HUES48 (cell line): ENCODE data around the gene SIGLEC15.
"Not testable (repeated sequence)": the region's sequence is repeated elsewhere in the genome, so short reads cannot be mapped to it uniquely, and the experiment has no call there.

ENCODE experiments used
- H3K27ac ChIP-seq: one replicate; pipeline ENCODE4 v1.7.0; 2013; ENCODE audit warnings: low read depth, low read length, inconsistent platforms
- H3K27me3 ChIP-seq: 2 replicates; pipeline ENCODE4 v1.6.1; 2013; ENCODE audit warnings: mild to moderate bottlenecking, low read length; ENCODE audit not compliant: control insufficient read depth, insufficient read depth
- H3K36me3 ChIP-seq: 2 replicates; pipeline ENCODE4 v1.6.1; 2013; ENCODE audit warnings: low read length; ENCODE audit not compliant: control insufficient read depth, insufficient read depth
- H3K4me1 ChIP-seq: 2 replicates; pipeline ENCODE4 v1.6.1; 2013; ENCODE audit warnings: mild to moderate bottlenecking, low read length; ENCODE audit not compliant: control insufficient read depth, insufficient read depth
- H3K4me3 ChIP-seq: 2 replicates; pipeline ENCODE4 v1.5.1; 2013; ENCODE audit warnings: mild to moderate bottlenecking, low read depth, low read length
- H3K9ac ChIP-seq: 2 replicates; pipeline ENCODE4 v1.6.1; 2013; ENCODE audit warnings: mild to moderate bottlenecking, low read depth, low read length, moderate library complexity
- H3K9me3 ChIP-seq: 2 replicates; pipeline ENCODE4 v1.6.1; 2013; ENCODE audit warnings: low read length; ENCODE audit not compliant: control insufficient read depth, insufficient read depth

SIGLEC15 gene

GRCh38 chr18:45792506-45793263 lies 32.8 kb upstream of the SIGLEC15 start:
- no peak overlapping the region for H3K9ac ChIP-seq
- H3K27ac ChIP-seq = no peak overlapping the region
- H3K4me3 ChIP-seq = no peak overlapping the region

GRCh38 chr18:45793264-45793965 lies 32.1 kb upstream of the SIGLEC15 start:
- Histone ChIP-seq H3K4me1 (no peaks in the 10 kb centered on the region), H3K36me3 (no peaks in the 10 kb centered on the region), H3K27me3 (no peaks in the 10 kb centered on the region), H3K27ac (peak overlapping the region; percentile 20), H3K9ac (no peak overlapping the region), H3K9me3 (no peaks in the 10 kb centered on the region), H3K4me3 (no peak overlapping the region)

More at GRCh38 chr18:45792506-45793263, 32.8 kb upstream of the SIGLEC15 start:
- H3K36me3 ChIP-seq = no peaks in the 10 kb centered on the region
- no peaks in the 10 kb centered on the region for H3K27me3 ChIP-seq
- no peaks in the 10 kb centered on the region for H3K9me3 ChIP-seq
- no peaks in the 10 kb centered on the region for H3K4me1 ChIP-seq

- Histone ChIP-seq H3K27ac (no peak overlapping the region), H3K9ac (no peak overlapping the region)
These were observed 24.0 kb upstream of the SIGLEC15 start for GRCh38 chr18:45801416-45802004.

GRCh38 chr18:45802814-45803492 lies 22.5 kb upstream of the SIGLEC15 start:
- H3K36me3 ChIP-seq = no peaks in the 10 kb centered on the region
- H3K9ac ChIP-seq = no peak overlapping the region
- peaks cover 20% of the 10 kb centered on the region for H3K9me3 ChIP-seq
- H3K4me1 ChIP-seq = 0 out of 2 replicates have a peak, but pooled peaks cover 5% of the 10 kb centered on the region
- H3K27me3 ChIP-seq = no peaks in the 10 kb centered on the region
- H3K4me3 ChIP-seq = no peak overlapping the region
- H3K27ac ChIP-seq = no peak overlapping the region

More at GRCh38 chr18:45801416-45802004, 24.0 kb upstream of the SIGLEC15 start:
- Histone ChIP-seq H3K27me3 (no peaks in the 10 kb centered on the region), H3K4me3 (no peak overlapping the region), H3K9me3 (peaks cover 20% of the 10 kb centered on the region), H3K36me3 (no peaks in the 10 kb centered on the region), H3K4me1 (no peaks in the 10 kb centered on the region)

GRCh38 chr18:45805551-45805950 lies 19.9 kb upstream of the SIGLEC15 start:
- Histone ChIP-seq H3K9ac (no peak overlapping the region), H3K4me1 (0 out of 2 replicates have a peak, but pooled peaks cover 5% of the 10 kb centered on the region), H3K27ac (no peak overlapping the region)

GRCh38 chr18:45806226-45806625 lies 19.2 kb upstream of the SIGLEC15 start:
- Histone ChIP-seq H3K9me3 (peaks cover 6% of the 10 kb centered on the region; the same call in 1 of the 2 replicates), H3K27me3 (no peaks in the 10 kb centered on the region), H3K4me3 (no peak overlapping the region), H3K9ac (no peak overlapping the region), H3K27ac (no peak overlapping the region), H3K4me1 (0 out of 2 replicates have a peak, but pooled peaks cover 5% of the 10 kb centered on the region), H3K36me3 (no peaks in the 10 kb centered on the region)

More at GRCh38 chr18:45805551-45805950, 19.9 kb upstream of the SIGLEC15 start:
- H3K27me3 ChIP-seq = no peaks in the 10 kb centered on the region
- H3K36me3 ChIP-seq = no peaks in the 10 kb centered on the region
- peaks cover 10% of the 10 kb centered on the region for H3K9me3 ChIP-seq
- no peak overlapping the region for H3K4me3 ChIP-seq

- not testable (repeated sequence) for H3K9me3 ChIP-seq, H3K27ac ChIP-seq, H3K36me3 ChIP-seq, H3K4me3 ChIP-seq, H3K4me1 ChIP-seq, H3K9ac ChIP-seq, H3K27me3 ChIP-seq
These were observed 18.3 kb upstream of the SIGLEC15 start for GRCh38 chr18:45807144-45807543.

GRCh38 chr18:45814733-45815132 lies 10.7 kb upstream of the SIGLEC15 start:
- not testable (repeated sequence) for H3K27me3 ChIP-seq, H3K4me1 ChIP-seq, H3K9ac ChIP-seq, H3K4me3 ChIP-seq, H3K9me3 ChIP-seq, H3K27ac ChIP-seq, H3K36me3 ChIP-seq

GRCh38 chr18:45817543-45817942 lies 7.9 kb upstream of the SIGLEC15 start:
- Histone ChIP-seq H3K9ac (no peak overlapping the region), H3K4me3 (no peak overlapping the region), H3K4me1 (no peaks in the 10 kb centered on the region; the same call in 1 of the 2 replicates), H3K27me3 (no peaks in the 10 kb centered on the region), H3K9me3 (no peaks in the 10 kb centered on the region), H3K36me3 (no peaks in the 10 kb centered on the region), H3K27ac (no peak overlapping the region)

GRCh38 chr18:45818765-45819164 lies 6.7 kb upstream of the SIGLEC15 start:
- not testable (repeated sequence) for H3K27me3 ChIP-seq, H3K36me3 ChIP-seq, H3K4me1 ChIP-seq, H3K27ac ChIP-seq, H3K4me3 ChIP-seq, H3K9me3 ChIP-seq, H3K9ac ChIP-seq
